Measurements from ENCODE around the gene CAMTA1.

DNA sequence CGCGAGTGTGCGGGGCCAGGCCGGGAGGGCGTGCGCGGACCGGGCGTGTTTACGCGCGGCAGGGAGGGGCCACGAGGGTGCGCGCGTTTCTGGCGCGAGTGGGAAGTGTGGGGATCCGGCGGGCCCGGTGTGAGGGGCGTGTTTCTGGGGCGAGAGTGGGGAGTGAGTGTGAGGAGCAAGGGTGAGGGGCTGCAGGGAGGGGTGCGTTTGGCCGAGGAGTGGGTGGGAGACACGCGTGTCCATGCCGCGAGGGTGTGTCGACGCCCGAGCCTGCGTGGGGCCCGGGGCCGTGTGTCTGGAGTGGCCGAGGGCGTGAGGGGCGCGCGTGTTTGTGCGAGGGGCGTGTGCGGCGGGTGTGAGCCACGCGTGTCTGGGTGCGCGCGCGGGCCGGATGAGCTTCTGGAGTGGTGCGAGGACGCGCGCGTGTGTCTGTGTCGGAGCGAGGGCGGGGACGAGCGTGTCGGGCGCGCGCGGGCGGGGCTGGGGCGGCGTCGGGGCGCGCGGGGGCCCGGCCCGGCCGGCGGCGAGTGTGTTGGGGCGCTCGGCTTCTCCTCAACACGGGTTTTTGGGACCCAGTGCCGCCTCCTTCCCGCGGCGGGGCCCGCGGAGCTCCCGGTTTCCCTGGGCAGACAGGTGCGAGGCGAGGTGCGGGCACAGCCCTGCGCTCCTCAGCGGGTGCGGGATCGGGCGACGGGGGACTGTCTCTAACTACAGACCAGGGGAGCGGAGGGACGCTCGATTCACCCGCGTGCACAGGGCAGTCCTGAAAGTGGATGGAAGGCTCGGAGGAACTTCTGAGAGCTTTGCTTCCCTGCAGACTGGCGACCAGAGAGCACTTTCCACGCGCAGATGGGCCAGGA lies 920.0 kb downstream of the CAMTA1 start:
- TF ChIP-seq ZNF70 (CRISPR knock-in tag; IDR thresholded peaks at IDR 0.05): no peak
- TF ChIP-seq ZNF8 (CRISPR knock-in tag; IDR thresholded peaks at IDR 0.05): no peak
- TF ChIP-seq, protein P1, sequence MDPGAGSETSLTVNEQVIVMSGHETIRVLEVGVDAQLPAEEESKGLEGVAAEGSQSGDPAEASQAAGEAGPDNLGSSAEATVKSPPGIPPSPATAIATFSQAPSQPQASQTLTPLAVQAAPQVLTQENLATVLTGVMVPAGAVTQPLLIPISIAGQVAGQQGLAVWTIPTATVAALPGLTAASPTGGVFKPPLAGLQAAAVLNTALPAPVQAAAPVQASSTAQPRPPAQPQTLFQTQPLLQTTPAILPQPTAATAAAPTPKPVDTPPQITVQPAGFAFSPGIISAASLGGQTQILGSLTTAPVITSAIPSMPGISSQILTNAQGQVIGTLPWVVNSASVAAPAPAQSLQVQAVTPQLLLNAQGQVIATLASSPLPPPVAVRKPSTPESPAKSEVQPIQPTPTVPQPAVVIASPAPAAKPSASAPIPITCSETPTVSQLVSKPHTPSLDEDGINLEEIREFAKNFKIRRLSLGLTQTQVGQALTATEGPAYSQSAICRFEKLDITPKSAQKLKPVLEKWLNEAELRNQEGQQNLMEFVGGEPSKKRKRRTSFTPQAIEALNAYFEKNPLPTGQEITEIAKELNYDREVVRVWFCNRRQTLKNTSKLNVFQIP (CRISPR knock-in tag; IDR thresholded peaks at IDR 0.05; ENCODE audit: borderline replicate concordance, low read depth): no peak
- no peak for TF ChIP-seq SNAI2 (CRISPR knock-in tag; IDR thresholded peaks at IDR 0.05)
- no peak for TF ChIP-seq ZFP30 (CRISPR knock-in tag; IDR thresholded peaks at IDR 0.05)
- TF ChIP-seq, protein P2, sequence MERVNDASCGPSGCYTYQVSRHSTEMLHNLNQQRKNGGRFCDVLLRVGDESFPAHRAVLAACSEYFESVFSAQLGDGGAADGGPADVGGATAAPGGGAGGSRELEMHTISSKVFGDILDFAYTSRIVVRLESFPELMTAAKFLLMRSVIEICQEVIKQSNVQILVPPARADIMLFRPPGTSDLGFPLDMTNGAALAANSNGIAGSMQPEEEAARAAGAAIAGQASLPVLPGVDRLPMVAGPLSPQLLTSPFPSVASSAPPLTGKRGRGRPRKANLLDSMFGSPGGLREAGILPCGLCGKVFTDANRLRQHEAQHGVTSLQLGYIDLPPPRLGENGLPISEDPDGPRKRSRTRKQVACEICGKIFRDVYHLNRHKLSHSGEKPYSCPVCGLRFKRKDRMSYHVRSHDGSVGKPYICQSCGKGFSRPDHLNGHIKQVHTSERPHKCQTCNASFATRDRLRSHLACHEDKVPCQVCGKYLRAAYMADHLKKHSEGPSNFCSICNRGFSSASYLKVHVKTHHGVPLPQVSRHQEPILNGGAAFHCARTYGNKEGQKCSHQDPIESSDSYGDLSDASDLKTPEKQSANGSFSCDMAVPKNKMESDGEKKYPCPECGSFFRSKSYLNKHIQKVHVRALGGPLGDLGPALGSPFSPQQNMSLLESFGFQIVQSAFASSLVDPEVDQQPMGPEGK (CRISPR knock-in tag; IDR thresholded peaks at IDR 0.05; ENCODE audit: borderline replicate concordance): no peak
- no peak for TF ChIP-seq ZFP3 (CRISPR knock-in tag; IDR thresholded peaks at IDR 0.05)
- no peak for TF ChIP-seq ARNTL (CRISPR knock-in tag; IDR thresholded peaks at IDR 0.05; ENCODE audit: borderline replicate concordance, low read depth)
- no peak for TF ChIP-seq CSDC2 (CRISPR knock-in tag; IDR thresholded peaks at IDR 0.05)
- no peak for TF ChIP-seq ZNF565 (CRISPR knock-in tag; conservative IDR thresholded peaks at IDR 0.05; ENCODE audit: low read depth)
